Measurements from ENCODE around the gene FRMD4B.

FRMD4B gene

GRCh38 chr3:69420781-69421520 lies 35.1 kb upstream of the FRMD4B start:
- Histone ChIP-seq H3K9me3 (ENCODE audit: control insufficient read depth, low read length) (no peaks in the 10 kb centered on the region), H3K4me1 (ENCODE audit: control insufficient read depth, insufficient read depth, low read length, poor library complexity, severe bottlenecking) (no peaks in the 10 kb centered on the region), H3K27ac (ENCODE audit: low read depth, low read length, severe bottlenecking) (no peak overlapping the region), H3K36me3 (ENCODE audit: control insufficient read depth, insufficient read depth, low read length) (no peaks in the 10 kb centered on the region), H3K4me3 (ENCODE audit: extremely low read depth, insufficient read depth, low read length, poor library complexity, severe bottlenecking) (no peak overlapping the region)
- WGBS, 2 experiments (ENCODE audit: insufficient coverage in 2 of 2), result 92 to 93% methylated on average over 3 to 4 of the region's 5 CpGs

- no peaks in the 10 kb centered on the region for H3K4me1 ChIP-seq (ENCODE audit: control insufficient read depth, insufficient read depth, low read length, poor library complexity, severe bottlenecking)
- H3K4me3 ChIP-seq (ENCODE audit: extremely low read depth, insufficient read depth, low read length, poor library complexity, severe bottlenecking), result no peak overlapping the region
- H3K9me3 ChIP-seq (ENCODE audit: control insufficient read depth, low read length), result no peaks in the 10 kb centered on the region
- 71 to 86% methylated on average over 1 to 2 of the region's 3 CpGs for WGBS, 2 experiments (ENCODE audit: insufficient coverage in 2 of 2)
- no peaks in the 10 kb centered on the region for H3K36me3 ChIP-seq (ENCODE audit: control insufficient read depth, insufficient read depth, low read length)
- H3K27ac ChIP-seq (ENCODE audit: low read depth, low read length, severe bottlenecking), result no peak overlapping the region
Measured at GRCh38 chr3:69419276-69419675, 33.4 kb upstream of the FRMD4B start.

GRCh38 chr3:69417541-69418078 lies 31.7 kb upstream of the FRMD4B start:
- WGBS, 2 experiments (ENCODE audit: insufficient coverage in 2 of 2), result 81 to 87% methylated on average over 4 of the region's 5 CpGs
- Histone ChIP-seq H3K27ac (ENCODE audit: low read depth, low read length, severe bottlenecking) (no peak overlapping the region), H3K4me1 (ENCODE audit: control insufficient read depth, insufficient read depth, low read length, poor library complexity, severe bottlenecking) (no peaks in the 10 kb centered on the region), H3K36me3 (ENCODE audit: control insufficient read depth, insufficient read depth, low read length) (no peaks in the 10 kb centered on the region), H3K4me3 (ENCODE audit: extremely low read depth, insufficient read depth, low read length, poor library complexity, severe bottlenecking) (no peak overlapping the region), H3K9me3 (ENCODE audit: control insufficient read depth, low read length) (no peaks in the 10 kb centered on the region)

- 98% methylated on average over 4 to 8 of the region's 9 CpGs for WGBS, 2 experiments (ENCODE audit: insufficient coverage in 2 of 2)
- H3K27ac ChIP-seq (ENCODE audit: low read depth, low read length, severe bottlenecking), result no peak overlapping the region
- no peaks in the 10 kb centered on the region for H3K9me3 ChIP-seq (ENCODE audit: control insufficient read depth, low read length)
- H3K36me3 ChIP-seq (ENCODE audit: control insufficient read depth, insufficient read depth, low read length), result no peaks in the 10 kb centered on the region
- H3K4me3 ChIP-seq (ENCODE audit: extremely low read depth, insufficient read depth, low read length, poor library complexity, severe bottlenecking), result no peak overlapping the region
- peaks cover 5% of the 10 kb centered on the region for H3K4me1 ChIP-seq (ENCODE audit: control insufficient read depth, insufficient read depth, low read length, poor library complexity, severe bottlenecking)
Measured at GRCh38 chr3:69413551-69414207, 27.8 kb upstream of the FRMD4B start.

- no peak overlapping the region for H3K4me3 ChIP-seq (ENCODE audit: extremely low read depth, insufficient read depth, low read length, poor library complexity, severe bottlenecking)
- H3K27ac ChIP-seq (ENCODE audit: low read depth, low read length, severe bottlenecking), result no peak overlapping the region
- H3K36me3 ChIP-seq (ENCODE audit: control insufficient read depth, insufficient read depth, low read length), result no peaks in the 10 kb centered on the region
- no peaks in the 10 kb centered on the region for H3K9me3 ChIP-seq (ENCODE audit: control insufficient read depth, low read length)
- peaks cover 5% of the 10 kb centered on the region for H3K4me1 ChIP-seq (ENCODE audit: control insufficient read depth, insufficient read depth, low read length, poor library complexity, severe bottlenecking)
- no CpG with 5 or more reads among the region's 3 CpGs for WGBS, 2 experiments (ENCODE audit: insufficient coverage in 2 of 2)
Measured at GRCh38 chr3:69411346-69411745, 25.5 kb upstream of the FRMD4B start.

GRCh38 chr3:69410301-69410700 lies 24.4 kb upstream of the FRMD4B start:
- H3K9me3 ChIP-seq (ENCODE audit: control insufficient read depth, low read length), result peaks cover 1% of the 10 kb centered on the region
- H3K4me3 ChIP-seq (ENCODE audit: extremely low read depth, insufficient read depth, low read length, poor library complexity, severe bottlenecking), result no peak overlapping the region
- H3K36me3 ChIP-seq (ENCODE audit: control insufficient read depth, insufficient read depth, low read length), result no peaks in the 10 kb centered on the region
- peaks cover 5% of the 10 kb centered on the region for H3K4me1 ChIP-seq (ENCODE audit: control insufficient read depth, insufficient read depth, low read length, poor library complexity, severe bottlenecking)
- no peak overlapping the region for H3K27ac ChIP-seq (ENCODE audit: low read depth, low read length, severe bottlenecking)
- 53 to 58% methylated on average over 6 of the region's 8 CpGs for WGBS, 2 experiments (ENCODE audit: insufficient coverage in 2 of 2)

GRCh38 chr3:69409831-69410230 lies 23.9 kb upstream of the FRMD4B start:
- Histone ChIP-seq H3K9me3 (ENCODE audit: control insufficient read depth, low read length) (peaks cover 6% of the 10 kb centered on the region), H3K36me3 (ENCODE audit: control insufficient read depth, insufficient read depth, low read length) (no peaks in the 10 kb centered on the region), H3K4me1 (ENCODE audit: control insufficient read depth, insufficient read depth, low read length, poor library complexity, severe bottlenecking) (peaks cover 5% of the 10 kb centered on the region), H3K27ac (ENCODE audit: low read depth, low read length, severe bottlenecking) (no peak overlapping the region), H3K4me3 (ENCODE audit: extremely low read depth, insufficient read depth, low read length, poor library complexity, severe bottlenecking) (no peak overlapping the region)
- 71 to 89% methylated on average over 1 of the region's 1 CpG for WGBS, 2 experiments (ENCODE audit: insufficient coverage in 2 of 2)

- no peaks in the 10 kb centered on the region for H3K36me3 ChIP-seq (ENCODE audit: control insufficient read depth, insufficient read depth, low read length)
- no peak overlapping the region for H3K4me3 ChIP-seq (ENCODE audit: extremely low read depth, insufficient read depth, low read length, poor library complexity, severe bottlenecking)
- 86 to 91% methylated on average over 2 to 4 of the region's 4 CpGs for WGBS, 2 experiments (ENCODE audit: insufficient coverage in 2 of 2)
- H3K4me1 ChIP-seq (ENCODE audit: control insufficient read depth, insufficient read depth, low read length, poor library complexity, severe bottlenecking), result peaks cover 5% of the 10 kb centered on the region
- H3K9me3 ChIP-seq (ENCODE audit: control insufficient read depth, low read length), result peaks cover 10% of the 10 kb centered on the region
- H3K27ac ChIP-seq (ENCODE audit: low read depth, low read length, severe bottlenecking), result no peak overlapping the region
Measured at GRCh38 chr3:69409011-69409410, 23.1 kb upstream of the FRMD4B start.

- Histone ChIP-seq H3K4me3 (ENCODE audit: extremely low read depth, insufficient read depth, low read length, poor library complexity, severe bottlenecking) (no peak overlapping the region), H3K27ac (ENCODE audit: low read depth, low read length, severe bottlenecking) (no peak overlapping the region), H3K36me3 (ENCODE audit: control insufficient read depth, insufficient read depth, low read length) (no peaks in the 10 kb centered on the region), H3K9me3 (ENCODE audit: control insufficient read depth, low read length) (peaks cover 10% of the 10 kb centered on the region), H3K4me1 (ENCODE audit: control insufficient read depth, insufficient read depth, low read length, poor library complexity, severe bottlenecking) (peaks cover 5% of the 10 kb centered on the region)
- 75 to 82% methylated on average over 3 to 5 of the region's 5 CpGs for WGBS, 2 experiments (ENCODE audit: insufficient coverage in 2 of 2)
Measured at GRCh38 chr3:69408542-69408941, 22.7 kb upstream of the FRMD4B start.

- WGBS, 2 experiments (ENCODE audit: insufficient coverage in 2 of 2), result 80 to 94% methylated on average over 1 to 5 of the region's 7 CpGs
- Histone ChIP-seq H3K9me3 (ENCODE audit: control insufficient read depth, low read length) (peaks cover 10% of the 10 kb centered on the region), H3K36me3 (ENCODE audit: control insufficient read depth, insufficient read depth, low read length) (no peaks in the 10 kb centered on the region), H3K4me3 (ENCODE audit: extremely low read depth, insufficient read depth, low read length, poor library complexity, severe bottlenecking) (no peak overlapping the region), H3K27ac (ENCODE audit: low read depth, low read length, severe bottlenecking) (no peak overlapping the region), H3K4me1 (ENCODE audit: control insufficient read depth, insufficient read depth, low read length, poor library complexity, severe bottlenecking) (peaks cover 5% of the 10 kb centered on the region)
Measured at GRCh38 chr3:69407908-69408307, 22.0 kb upstream of the FRMD4B start.

- Histone ChIP-seq H3K9me3 (ENCODE audit: control insufficient read depth, low read length) (peaks cover 10% of the 10 kb centered on the region), H3K4me3 (ENCODE audit: extremely low read depth, insufficient read depth, low read length, poor library complexity, severe bottlenecking) (no peak overlapping the region), H3K27ac (ENCODE audit: low read depth, low read length, severe bottlenecking) (no peak overlapping the region), H3K4me1 (ENCODE audit: control insufficient read depth, insufficient read depth, low read length, poor library complexity, severe bottlenecking) (no peaks in the 10 kb centered on the region), H3K36me3 (ENCODE audit: control insufficient read depth, insufficient read depth, low read length) (no peaks in the 10 kb centered on the region)
- 71 to 74% methylated on average over 2 of the region's 2 CpGs for WGBS, 2 experiments (ENCODE audit: insufficient coverage in 2 of 2)
Measured at GRCh38 chr3:69406163-69406562, 20.3 kb upstream of the FRMD4B start.
